Stimulated activated effector memory CD8-positive, alpha-beta T cell treated with anti-CD3 and anti-CD28 coated beads, Interleukin-12 subunit alpha, Interleukin-12 subunit beta, amount 100 ng/mL, for 72 hours (primary cell): ENCODE measurements around the gene CAPG.
A peak's percentile ranks its signal among the peaks of the same experiment; 100 is the strongest.

Source experiments
- ATAC-seq: fragments of 150-1000 bp; cut with Tn5 transposase; 2 replicates; pipeline ENCODE4 v1.10.0; 2021
- DNase-seq, 2 donors: peaks; one replicate each; pipeline ENCODE4 v3.0.0; 2021 to 2022; ENCODE audit warnings: low spot score in 2 of 2
- H3K27ac Mint-ChIP-seq: one replicate; pipeline ENCODE4 v1.8.0; 2022; ENCODE audit warnings: mild to moderate bottlenecking, mixed read lengths
- H3K36me3 Mint-ChIP-seq: one replicate; pipeline ENCODE4 v1.8.0; 2022; ENCODE audit warnings: mild to moderate bottlenecking, mixed read lengths
- H3K4me1 Mint-ChIP-seq: one replicate; pipeline ENCODE4 v1.8.0; 2022; ENCODE audit warnings: mixed read lengths
- H3K4me3 Mint-ChIP-seq: one replicate; pipeline ENCODE4 v1.8.0; 2022; ENCODE audit warnings: mild to moderate bottlenecking, mixed read lengths
- H3K9me3 Mint-ChIP-seq: one replicate; pipeline ENCODE4 v1.8.0; 2022; ENCODE audit warnings: mixed read lengths

Gene CAPG, protein sequence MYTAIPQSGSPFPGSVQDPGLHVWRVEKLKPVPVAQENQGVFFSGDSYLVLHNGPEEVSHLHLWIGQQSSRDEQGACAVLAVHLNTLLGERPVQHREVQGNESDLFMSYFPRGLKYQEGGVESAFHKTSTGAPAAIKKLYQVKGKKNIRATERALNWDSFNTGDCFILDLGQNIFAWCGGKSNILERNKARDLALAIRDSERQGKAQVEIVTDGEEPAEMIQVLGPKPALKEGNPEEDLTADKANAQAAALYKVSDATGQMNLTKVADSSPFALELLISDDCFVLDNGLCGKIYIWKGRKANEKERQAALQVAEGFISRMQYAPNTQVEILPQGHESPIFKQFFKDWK

DNA sequence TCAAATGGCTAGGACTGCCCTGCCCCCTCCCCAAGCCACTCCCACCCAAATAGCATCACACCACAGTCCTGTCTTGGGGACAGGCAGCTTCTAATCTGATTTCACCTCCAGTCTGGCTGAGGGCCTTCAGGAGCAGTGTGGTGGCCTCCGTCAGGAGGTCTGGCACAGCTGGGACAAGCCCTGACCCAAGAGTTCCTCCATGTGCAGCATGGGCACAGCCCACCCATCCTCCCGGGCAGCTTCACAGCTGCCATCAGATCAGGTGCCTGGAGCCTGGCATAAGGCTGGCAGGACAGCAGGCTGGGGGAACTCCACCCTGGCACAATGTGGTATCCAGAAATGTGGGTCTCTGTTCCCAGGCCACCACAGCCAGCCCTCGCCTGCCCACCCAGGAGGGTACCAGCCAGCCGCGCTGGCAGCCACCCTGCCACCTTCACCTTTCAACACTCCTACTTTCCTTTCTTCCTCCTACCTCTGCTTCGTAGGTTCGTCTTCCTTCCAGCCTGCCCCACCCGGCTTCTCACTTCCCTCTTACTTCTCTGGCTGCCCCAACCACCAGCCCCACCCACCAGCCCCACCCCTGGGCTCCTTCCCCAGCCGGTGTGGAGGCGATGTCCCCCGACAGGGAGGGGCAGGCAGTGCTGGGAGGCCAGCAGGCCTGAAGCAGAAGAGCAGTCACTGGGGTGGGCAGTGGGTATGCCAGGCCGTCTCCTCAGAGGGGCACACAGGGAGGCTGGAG lies at the start of gene CAPG:
CAPG (minus strand) TSS at position 522 of the 739 bp plus-strand sequence. CDS start 8,221 bp downstream, outside the sequence.
- Mint-ChIP-seq H3K27ac (peak within 1 kb of the TSS; percentile 77), H3K36me3 (peaks cover 9% of the 10 kb centered on the region), H3K4me1 (peaks cover 55% of the 10 kb centered on the region), H3K9me3 (no peaks in the 10 kb centered on the region), H3K4me3 (peak within 1 kb of the TSS; percentile 71)
- ATAC-seq (peak; percentile 35), DNase-seq (no peak)

DNA sequence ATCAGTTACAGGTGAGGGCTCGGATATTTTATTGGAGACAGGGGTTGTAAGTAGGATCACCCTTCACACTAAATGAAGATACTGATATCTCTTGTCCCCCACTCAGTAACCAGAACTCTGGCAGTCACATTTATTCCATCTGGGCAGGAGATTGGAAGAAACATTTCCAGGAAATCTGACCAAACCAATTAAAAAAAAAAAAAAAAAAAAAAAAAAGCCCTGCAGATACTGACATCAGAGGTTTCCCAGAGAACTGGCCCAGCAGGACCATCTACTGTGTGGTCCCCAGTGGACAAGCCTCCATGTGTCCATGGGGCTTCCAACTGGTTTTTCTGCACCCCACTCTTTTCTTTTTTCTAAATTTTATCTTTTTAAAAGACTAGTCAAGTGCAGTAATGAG lies 49.6 kb upstream of the CAPG start:
- Mint-ChIP-seq H3K9me3 (no peaks in the 10 kb centered on the region), H3K27ac (no peak overlapping the region), H3K4me1 (no peaks in the 10 kb centered on the region), H3K4me3 (no peak overlapping the region), H3K36me3 (no peaks in the 10 kb centered on the region)
- no peak for DNase-seq
- ATAC-seq: no peak

DNA sequence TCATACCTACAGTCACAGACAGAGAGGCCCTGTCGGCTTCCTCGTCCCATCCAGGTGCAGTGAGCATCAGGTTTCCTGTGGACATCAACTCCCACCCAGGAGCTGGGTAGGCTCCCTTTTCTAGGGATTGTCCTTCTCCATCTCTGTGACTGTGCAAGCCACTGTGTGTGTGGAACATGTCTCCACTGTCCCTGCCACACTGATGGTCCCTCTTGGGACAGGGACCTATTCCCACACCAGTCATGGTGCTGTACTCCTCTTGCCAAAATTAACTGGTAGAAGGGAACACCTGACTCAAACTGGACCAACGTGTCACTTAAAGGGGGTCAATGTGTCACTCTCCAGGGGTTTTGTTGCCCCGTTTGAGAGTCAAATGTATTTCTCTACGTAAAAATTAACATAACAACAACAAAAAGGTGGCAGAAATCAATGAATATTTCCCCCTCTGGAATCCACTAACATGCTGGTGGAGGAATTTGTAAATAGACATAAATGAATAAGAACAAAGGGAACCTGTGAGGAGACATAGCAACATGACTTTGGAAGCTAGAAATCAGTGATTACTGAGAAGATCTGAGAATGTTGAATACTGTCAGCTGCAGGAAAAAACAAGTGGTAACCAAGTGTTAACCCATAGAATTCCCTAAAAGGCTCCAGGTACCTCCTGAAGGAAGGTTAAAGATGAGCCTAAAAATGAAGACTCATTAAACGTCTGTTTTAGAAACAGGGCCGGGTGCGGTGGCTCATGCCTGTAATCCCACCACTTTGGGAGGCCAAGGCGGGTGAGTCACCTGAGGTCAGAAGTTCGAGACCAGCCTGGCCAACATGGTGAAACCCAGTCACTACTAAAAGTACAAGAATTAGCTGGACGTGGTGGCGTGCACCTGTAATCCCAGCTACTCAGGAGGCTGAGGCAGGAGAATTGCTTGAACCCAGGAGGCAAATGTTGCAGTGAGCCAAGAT lies 48.7 kb upstream of the CAPG start:
- Mint-ChIP-seq H3K36me3 (no peaks in the 10 kb centered on the region), H3K4me1 (no peaks in the 10 kb centered on the region), H3K4me3 (no peak overlapping the region), H3K27ac (no peak overlapping the region), H3K9me3 (no peaks in the 10 kb centered on the region)
- ATAC-seq (no peak), DNase-seq (no peak)

DNA sequence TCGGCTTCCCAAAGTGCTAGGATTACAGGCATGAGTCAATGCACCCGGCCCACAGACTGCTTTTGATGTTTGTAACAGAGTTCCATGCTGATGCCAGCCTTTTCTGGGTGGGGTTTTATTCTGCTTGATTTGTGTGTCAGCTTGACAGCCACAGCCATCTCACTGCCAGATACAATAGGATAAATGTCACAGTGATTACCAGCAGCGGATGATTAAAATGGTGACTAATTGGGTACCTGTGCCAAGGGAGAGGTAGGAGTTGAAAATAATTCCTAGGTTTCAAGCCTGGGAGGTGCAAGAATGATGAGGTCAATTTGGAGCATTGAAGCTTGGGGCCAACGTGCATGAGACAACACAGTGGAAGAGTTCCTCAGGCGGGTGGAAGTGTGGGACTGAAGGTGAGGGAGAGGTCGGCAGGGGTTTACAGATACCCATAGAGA lies 47.7 kb upstream of the CAPG start:
- Mint-ChIP-seq H3K4me3 (no peak overlapping the region), H3K36me3 (no peaks in the 10 kb centered on the region), H3K4me1 (no peaks in the 10 kb centered on the region), H3K27ac (peak overlapping the region; percentile 35), H3K9me3 (no peaks in the 10 kb centered on the region)
- ATAC-seq (no peak), DNase-seq (no peak)

DNA sequence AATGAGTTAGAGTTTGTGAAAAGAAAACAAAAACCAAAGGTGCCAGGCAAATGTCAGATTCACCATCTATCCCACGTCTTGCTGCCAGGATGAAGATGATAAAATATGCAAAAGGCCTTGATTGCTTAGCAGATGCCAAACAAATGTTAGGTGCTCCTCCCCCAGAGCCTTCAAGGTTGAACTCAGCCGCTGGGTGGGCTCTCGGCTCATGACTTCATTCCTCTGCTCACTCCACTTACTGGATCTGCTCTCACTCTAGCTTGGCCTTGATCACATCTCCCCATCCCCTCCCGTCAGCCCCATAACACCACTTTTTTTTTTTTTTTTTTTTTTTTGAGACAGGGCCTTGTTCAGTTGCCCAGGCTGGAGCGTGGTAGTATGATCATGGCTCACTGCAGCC lies 46.9 kb upstream of the CAPG start:
- no peaks in the 10 kb centered on the region for H3K9me3 Mint-ChIP-seq
- no peaks in the 10 kb centered on the region for H3K4me1 Mint-ChIP-seq
- DNase-seq (no peak), ATAC-seq (no peak)
- no peaks in the 10 kb centered on the region for H3K36me3 Mint-ChIP-seq
- H3K27ac Mint-ChIP-seq: no peak overlapping the region
- H3K4me3 Mint-ChIP-seq: no peak overlapping the region

DNA sequence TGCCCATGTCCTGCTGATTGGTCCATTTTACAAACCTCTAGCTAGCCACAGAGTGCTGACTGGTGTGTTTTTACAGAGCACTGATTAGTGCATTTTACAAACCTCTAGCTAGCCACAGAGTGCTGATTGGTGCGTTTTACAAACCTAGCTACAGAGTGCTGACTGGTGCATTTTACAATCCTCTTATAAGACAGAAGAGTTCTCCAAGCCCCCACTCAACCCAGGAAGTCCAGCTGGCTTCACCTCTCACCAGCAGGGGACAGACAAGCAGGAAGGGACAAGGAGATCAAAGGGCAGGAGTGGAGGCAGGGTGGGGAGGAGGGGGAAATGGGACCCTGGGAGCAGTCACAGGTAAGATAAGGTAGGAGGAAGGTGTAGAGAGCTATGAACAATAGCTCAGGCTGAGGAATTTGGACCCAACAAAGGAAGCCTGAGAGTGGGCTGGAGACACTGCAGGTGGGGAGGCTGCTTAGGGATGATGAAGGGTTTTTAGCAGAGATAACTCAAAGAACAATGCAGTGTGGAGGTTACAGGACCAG lies 45.5 kb upstream of the CAPG start:
- ATAC-seq (no peak), DNase-seq (no peak)
- H3K4me1 Mint-ChIP-seq: no peaks in the 10 kb centered on the region
- no peaks in the 10 kb centered on the region for H3K9me3 Mint-ChIP-seq
- H3K27ac Mint-ChIP-seq: no peak overlapping the region
- no peak overlapping the region for H3K4me3 Mint-ChIP-seq
- H3K36me3 Mint-ChIP-seq: no peaks in the 10 kb centered on the region

DNA sequence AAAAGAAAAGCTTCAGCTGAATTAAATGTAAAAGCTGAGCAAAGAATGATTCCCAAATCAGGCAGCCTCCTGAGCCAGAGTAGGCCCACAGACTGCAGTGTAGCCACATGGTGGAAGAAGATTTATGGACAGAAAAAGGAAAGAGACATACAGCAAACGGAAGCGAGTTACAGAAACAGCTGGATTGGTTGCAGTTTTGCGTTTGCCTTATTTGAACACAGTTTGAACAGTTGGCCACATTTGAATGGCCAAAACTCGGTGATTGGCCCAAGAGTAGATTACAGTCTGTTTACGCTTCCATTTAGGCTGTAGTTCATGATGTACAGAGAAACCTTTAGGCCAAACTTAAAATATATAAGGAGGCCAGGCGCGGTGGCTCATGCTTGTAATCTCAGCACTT lies 43.4 kb upstream of the CAPG start:
- DNase-seq: no peak
- no peak overlapping the region for H3K4me3 Mint-ChIP-seq
- no peak overlapping the region for H3K27ac Mint-ChIP-seq
- H3K9me3 Mint-ChIP-seq: no peaks in the 10 kb centered on the region
- no peaks in the 10 kb centered on the region for H3K4me1 Mint-ChIP-seq
- ATAC-seq: no peak
- no peaks in the 10 kb centered on the region for H3K36me3 Mint-ChIP-seq

DNA sequence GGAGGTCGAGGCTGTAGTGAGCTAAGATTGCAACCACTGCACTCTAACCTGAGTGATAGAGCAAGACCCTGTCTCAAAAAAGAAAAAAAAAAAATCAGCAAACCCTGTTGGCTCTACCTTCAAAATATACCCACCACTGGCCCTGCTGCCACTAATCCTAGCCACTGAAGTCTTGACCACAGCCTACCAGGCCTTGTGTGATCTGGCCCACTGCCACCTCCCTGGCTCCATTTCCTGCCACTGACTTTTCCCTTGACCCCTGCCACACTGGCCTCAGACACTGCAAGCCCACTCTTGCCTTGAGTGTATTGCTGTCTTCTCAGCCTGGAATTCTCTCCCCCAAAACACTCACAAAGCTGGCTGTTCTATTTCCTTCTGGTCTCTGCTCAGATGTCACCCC lies 42.1 kb upstream of the CAPG start:
- ATAC-seq: no peak
- Mint-ChIP-seq H3K4me3 (no peak overlapping the region), H3K9me3 (no peaks in the 10 kb centered on the region), H3K4me1 (no peaks in the 10 kb centered on the region), H3K36me3 (no peaks in the 10 kb centered on the region), H3K27ac (no peak overlapping the region)
- no peak for DNase-seq

DNA sequence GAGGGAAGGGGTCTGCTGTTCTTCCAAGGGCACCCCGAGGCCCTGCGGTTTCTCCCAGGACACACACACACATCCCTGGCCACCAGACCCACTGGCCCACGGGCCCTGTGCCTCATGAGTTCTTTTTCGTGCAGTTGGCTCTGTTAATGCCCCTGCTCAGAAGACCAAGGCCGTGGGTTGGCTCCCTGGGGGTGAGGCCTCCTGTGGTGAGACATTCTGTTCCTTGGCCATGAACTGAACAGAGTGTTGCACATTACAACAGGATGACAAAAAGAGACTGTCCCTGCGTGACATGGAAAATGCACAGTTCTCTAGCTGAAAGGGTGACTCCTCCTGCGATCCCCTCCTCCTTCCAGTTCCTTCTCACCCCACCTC lies 39.0 kb upstream of the CAPG start:
- no peak for DNase-seq
- Mint-ChIP-seq H3K36me3 (no peaks in the 10 kb centered on the region), H3K4me3 (no peak overlapping the region), H3K9me3 (no peaks in the 10 kb centered on the region), H3K4me1 (no peaks in the 10 kb centered on the region), H3K27ac (no peak overlapping the region)
- ATAC-seq: no peak

DNA sequence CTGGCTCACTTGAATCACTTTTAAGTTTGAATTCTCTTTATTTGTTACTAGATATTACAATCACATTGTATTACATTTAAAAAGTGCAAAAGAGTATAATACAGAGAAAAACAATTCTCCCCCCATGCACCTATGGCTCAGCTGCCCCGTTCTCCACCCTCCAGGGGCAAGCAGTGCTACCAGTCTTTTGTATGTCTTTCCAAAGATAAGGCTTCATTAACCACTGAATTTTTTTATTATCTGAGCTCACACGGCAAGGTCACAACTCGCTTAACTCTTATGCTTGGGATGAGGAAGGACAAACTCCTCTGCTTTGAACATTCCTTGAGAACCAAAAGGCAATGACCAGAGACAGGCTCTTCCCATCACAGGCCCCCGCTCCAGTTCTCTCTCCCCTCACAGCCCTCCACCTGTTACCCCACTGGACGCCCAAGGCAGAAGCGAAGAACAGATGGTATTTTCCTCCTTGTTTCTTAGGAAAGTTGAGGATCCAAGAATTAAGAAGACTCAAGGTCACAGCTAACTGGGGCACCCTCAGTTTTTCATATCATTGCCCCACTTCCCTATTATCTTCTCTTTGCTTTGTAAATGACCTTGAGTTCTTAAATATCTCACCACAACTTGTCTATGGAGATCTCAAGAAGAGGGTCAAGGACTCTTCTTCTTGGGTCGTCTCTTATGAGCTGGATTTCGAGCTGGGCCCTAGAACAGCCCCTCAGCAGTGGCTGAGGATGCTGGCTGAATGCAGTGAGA lies 38.5 kb upstream of the CAPG start:
- DNase-seq (no peak), ATAC-seq (no peak)
- no peaks in the 10 kb centered on the region for H3K36me3 Mint-ChIP-seq
- H3K9me3 Mint-ChIP-seq: no peaks in the 10 kb centered on the region
- no peaks in the 10 kb centered on the region for H3K4me1 Mint-ChIP-seq
- no peak overlapping the region for H3K4me3 Mint-ChIP-seq
- H3K27ac Mint-ChIP-seq: no peak overlapping the region

DNA sequence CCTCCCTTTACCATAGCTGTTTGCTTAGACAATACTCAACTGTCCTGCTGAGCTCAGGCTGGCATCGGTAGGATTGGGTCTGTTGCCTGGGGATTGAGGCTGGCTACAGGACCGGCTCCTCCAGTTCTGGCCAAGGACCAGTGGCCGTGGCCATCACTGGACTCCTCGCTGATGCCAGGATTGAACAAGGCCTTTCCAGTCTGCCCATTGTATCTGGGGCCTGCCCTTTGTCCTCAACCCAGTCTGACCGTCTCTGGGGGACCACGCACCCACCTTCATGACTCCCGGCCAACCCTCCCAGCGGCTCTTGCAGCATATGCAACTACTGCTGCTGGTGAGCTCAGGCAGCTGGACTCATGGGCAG lies 37.0 kb upstream of the CAPG start:
- H3K27ac Mint-ChIP-seq: no peak overlapping the region
- ATAC-seq: no peak
- H3K36me3 Mint-ChIP-seq: no peaks in the 10 kb centered on the region

DNA sequence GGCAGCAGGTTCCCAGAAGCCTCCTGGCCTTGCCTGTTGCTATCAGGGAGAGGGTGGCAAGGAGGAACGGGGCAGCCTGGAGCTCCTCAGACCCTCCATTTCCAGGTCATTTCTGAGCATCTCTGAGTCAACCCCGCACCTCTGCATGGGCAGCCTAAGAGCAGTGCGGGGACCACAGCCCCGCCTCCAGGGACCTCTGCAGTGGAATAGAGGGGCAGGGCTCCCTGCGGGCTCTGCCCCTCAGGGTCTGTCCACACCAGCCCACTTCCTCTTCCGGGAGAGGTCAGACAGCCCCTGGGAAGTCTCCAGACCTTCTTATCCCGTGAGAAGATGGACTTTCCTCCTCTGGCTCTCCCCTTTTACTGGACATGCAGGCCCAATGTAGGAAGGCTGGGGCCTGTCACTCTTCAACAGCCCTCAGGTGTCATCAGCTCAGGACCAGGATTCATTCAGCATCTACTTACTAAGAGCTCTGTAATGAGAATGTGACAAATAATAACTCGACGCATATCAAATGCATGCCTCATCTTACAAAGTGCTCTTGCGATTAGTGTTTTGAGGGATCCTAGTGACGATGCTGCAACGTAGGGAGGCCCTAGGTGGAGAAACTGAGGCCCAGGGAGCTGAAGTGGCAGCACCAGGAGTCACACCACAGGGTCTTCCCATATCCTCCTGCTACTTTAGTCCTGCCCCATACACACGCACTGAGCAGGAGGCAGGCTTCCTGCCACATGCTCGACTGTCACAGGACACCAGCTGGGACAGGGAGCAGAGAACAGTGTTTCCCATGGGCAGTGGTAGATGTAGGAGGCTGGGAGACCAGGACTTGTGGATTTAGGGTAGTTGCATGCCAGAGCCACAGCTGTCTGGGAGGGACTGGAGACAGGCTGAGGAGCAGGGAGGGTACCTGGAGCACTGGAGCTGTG lies 36.4 kb upstream of the CAPG start:
- Mint-ChIP-seq H3K36me3 (no peaks in the 10 kb centered on the region), H3K4me3 (no peak overlapping the region), H3K9me3 (no peaks in the 10 kb centered on the region), H3K4me1 (no peaks in the 10 kb centered on the region), H3K27ac (peak overlapping the region; percentile 48)
- DNase-seq (no peak), ATAC-seq (peak; percentile 19)

More for the DNA sequence above, 37.0 kb upstream of the CAPG start:
- Mint-ChIP-seq H3K4me3 (no peak overlapping the region), H3K9me3 (no peaks in the 10 kb centered on the region), H3K4me1 (no peaks in the 10 kb centered on the region)
- no peak for DNase-seq

DNA sequence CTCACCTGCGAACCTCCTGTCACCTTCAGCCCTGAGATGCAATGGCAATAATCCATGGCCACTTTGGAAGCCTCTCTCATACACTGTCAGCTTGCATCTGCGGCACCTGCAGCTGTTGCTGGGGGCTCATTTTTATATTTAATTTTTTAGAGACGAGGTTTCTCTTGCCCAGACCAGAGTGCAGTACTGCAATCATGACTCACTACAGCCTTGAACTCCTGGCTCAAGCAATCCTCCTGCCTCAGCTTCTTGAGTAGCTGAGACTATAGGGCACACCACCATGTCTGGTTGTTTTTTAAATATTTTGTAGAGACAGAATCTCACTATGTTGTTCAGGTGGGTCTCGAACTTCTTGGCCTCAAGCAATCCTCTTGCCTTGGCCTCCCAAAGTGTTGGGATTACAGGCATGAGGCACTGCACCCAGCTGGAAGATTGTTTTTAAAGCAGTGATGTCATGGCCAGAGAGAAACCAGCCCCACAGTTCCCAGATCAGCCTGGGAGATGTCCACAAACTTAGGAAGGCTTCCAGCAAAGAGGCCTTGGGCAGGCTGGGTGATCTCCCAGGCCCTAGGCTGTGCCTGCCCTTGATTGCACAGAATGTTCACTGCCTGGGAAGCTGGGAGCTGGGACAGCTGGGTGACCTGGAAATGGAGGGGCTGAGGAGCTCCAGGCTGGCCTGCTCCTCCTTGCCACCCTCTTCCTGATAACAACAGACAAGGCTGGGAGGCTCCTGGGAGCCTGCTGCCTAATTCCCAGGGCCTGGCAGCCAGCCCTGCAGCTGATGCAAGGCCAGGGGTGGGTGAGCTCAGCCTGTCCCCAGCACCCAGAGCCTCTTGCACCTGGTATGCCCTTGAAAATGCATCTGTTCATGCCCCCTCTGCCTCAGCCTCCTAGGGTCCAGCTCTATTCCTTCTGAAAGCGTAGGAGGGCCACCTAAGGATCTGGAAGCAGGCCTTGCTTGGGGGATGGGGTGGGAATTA lies 35.4 kb upstream of the CAPG start:
- ATAC-seq: no peak
- H3K4me1 Mint-ChIP-seq: no peaks in the 10 kb centered on the region
- H3K27ac Mint-ChIP-seq: no peak overlapping the region
- no peaks in the 10 kb centered on the region for H3K36me3 Mint-ChIP-seq
- H3K4me3 Mint-ChIP-seq: no peak overlapping the region
- H3K9me3 Mint-ChIP-seq: no peaks in the 10 kb centered on the region
- DNase-seq: no peak
